Inflammatory macrophage treated with lipopolysaccharide for 1 hour (primary cell): Measurements from ENCODE around the gene TMA7.
"Not testable (repeated sequence)": the region's sequence is repeated elsewhere in the genome, so short reads cannot be mapped to it uniquely, and the experiment has no call there.

Experiments used
- DNase-seq, 2 donors: peaks; one replicate each; pipeline ENCODE4 v3.0.0-alpha.2; 2020 to 2022

The TMA7 gene

DNA sequence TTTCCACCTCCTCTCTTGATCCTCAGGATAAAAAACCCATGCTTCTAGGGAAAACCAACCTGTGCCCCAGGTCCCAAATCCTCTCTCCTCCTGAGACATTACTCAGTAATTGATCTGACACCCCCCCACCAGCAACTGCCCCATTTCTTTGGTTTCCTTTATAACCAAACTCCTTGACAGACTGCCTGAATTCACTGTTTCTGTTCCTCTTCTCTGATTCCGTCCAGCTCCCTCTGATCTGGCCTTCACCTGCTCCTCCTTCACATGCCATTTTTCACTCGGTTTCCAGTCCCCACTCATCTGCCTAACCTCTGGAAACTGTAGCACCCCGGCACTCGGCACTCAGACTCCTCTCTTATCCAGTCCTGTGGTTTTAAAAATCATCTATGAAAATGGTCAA, 2.2 kb upstream of the TMA7 start:
- DNase-seq: no peak

DNA sequence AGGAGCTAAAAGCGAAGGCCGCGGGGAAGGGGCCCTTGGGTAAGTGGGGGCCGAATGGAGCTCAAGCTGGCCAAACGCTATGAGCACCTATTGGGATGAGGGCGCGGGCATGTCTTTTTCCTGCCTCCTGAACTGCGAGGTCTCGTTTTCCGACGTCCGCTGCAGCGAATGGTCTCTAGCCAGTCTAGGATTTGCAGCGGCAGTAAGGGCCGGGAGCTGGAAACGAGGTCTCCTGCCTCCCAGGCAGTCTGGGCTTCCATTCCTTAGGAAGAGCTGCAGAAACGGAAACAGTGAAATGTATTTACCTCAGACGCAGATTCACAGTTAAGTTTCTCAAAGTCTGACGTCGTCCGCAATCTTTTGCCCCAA, 517 bp downstream of the TMA7 start:
- no peak for DNase-seq

DNA sequence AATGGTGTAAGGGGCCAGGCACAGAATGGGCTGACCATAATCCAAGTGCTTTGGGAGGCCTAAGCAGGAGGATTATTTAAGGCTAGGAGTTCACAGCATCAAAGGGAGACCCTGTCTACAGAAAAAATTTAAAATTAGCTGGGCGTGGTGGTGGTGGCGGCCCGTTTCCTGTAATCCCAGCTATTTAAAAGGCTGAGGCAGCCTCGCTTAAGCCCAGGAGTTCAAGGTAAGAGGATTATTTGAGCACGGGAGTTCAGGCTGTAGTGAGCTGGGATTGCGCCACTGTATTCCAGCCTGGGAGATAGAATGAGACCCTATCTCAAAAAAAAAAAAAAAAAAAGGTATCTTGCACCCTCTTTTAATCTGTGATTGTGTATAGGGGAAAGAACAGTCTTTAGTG, 1.9 kb downstream of the TMA7 start:
- DNase-seq: no peak

DNA sequence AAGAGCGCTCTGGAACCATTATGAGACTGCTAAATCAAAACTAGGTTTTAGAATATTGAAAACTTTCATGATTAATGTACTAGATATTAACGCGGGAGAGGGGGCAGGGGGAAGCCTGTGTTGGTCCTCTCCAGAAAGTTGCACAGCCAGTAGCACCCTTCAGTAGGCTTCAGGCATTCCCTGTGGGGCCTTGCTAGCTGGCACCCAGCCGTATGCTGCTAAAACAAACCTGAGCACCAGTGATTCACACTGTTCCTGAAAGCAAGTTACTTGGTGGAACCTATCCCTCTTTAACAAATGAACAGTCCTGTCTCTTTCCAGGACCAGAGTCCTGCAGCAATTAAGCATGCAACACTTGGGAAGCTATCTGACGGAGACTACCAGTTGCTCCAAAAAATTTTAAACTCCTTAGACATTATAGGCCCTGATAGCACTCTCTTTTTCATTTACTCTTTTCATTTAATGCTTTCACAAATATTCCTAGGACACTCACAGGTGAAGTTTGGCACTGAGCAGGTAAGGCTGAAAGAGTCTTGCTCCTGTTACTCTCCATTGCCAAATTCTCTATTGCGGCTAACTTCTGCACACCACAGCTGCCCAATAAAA, 5.3 kb downstream of the TMA7 start:
- no peak for DNase-seq

DNA sequence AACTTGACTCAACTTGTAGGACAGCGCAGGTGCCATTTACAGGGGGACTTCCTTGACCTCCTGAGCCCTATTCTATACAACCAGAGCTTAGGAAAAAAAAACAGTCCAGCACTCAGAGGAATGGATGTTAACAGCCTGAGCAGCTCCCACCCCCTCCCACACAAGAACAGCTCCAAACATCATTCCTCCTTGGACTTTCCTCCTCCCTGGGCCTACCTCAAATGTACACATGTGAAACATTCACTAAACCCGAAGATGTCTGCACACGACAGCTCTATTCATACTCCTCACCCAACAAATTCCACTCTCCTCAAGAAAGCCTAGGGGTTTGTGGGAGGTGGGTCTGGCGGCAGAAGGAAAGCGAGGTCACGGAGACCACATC, 6.0 kb downstream of the TMA7 start:
- no peak for DNase-seq

DNA sequence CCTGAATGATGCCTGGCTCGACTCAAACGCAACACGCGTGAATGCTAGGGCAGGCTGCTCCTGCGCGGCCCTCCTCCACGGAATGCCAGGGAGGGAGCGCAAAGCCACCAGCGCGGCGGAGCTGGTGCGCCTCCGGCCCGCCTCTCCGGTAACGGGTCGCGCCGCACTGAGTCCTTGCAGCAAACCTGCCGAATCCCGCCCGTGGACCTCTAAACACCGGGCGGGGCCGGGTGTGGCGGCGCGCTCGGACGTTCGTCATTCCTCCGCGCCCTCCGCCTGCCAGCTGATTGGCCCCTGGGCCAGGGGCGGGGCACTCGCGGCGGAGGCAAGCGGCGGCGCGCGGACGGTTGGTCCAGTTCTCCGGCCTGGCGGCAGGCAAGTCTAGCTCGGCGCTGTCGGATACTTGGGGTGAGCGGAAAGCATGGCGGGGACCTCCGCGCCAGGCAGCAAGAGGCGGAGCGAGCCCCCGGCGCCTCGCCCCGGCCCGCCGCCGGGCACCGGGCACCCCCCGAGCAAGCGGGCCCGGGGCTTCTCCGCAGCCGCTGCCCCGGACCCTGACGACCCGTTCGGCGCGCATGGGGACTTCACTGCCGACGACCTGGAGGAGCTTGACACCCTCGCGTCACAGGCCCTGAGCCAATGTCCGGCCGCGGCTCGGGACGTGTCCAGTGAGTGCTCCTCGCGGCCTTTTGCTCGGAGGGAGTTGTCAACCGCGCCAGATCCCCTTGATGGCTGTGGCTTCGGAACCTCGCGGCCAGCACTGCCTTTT, 6.6 kb downstream of the TMA7 start, which contains the start of gene ATRIP:
TSS of gene ATRIP (plus strand) at position 313 of the 769 bp plus-strand sequence. CDS start at position 422, 109 bp downstream.
- DNase-seq: peak; percentile 80 to 92

DNA sequence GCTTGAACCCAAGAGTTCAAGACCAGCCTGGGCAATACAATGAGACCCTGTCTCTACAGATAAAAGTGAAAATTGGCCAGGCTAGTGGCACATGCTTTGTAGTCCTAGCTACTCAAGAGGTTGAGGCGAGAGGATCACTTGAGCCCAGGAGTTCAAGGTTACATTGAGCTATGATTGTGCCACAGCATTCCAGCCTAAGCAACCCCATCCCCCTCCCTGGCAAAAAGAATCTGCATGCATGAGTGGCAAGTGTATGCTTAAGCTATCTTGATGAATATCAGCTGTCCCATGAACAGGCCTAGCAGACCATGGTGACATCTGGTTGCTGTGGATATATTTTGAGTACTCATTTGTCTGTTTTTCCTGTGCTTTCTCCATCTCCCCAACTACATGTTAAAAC, 11.2 kb downstream of the TMA7 start:
- no peak for DNase-seq

DNA sequence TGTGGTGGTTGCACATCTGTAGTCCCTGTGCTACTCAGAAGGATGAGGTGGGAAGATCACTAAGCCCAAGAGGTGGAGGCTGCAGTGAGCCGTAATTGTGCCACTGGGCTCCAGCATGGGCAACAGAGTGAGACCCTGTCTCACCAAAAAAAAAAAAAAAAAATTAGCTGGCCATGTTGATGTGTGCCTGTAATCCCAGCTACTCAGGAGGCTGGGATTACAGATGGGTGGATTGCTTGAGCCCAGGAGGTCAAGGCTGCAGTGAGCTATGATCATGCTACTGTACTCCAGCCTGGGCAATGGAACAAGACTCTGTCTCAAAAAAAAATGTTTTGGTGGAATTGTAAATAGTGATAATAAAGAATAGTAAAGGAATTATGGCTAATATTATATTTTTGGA, 16.4 kb downstream of the TMA7 start:
- DNase-seq: no peak

DNA sequence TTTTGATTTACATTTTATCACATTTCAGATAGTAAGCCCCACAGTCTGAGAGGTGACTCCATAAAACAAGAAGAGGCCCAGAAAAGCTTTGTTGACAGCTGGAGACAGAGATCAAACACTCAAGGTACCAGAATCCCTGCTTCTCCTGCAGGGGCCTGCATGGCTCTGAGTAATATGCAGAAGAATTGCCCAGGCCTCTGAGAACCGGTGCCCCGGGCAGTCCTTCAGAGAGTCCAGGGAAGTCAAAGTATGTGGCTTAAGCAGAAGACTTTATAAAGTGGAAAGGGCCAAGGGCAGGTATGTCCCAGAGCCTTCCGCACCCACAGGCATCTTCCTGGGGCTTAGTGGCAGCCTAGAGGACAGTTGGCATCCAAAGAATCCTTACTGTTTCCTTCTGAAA, 19.3 kb downstream of the TMA7 start:
- DNase-seq: no peak

DNA sequence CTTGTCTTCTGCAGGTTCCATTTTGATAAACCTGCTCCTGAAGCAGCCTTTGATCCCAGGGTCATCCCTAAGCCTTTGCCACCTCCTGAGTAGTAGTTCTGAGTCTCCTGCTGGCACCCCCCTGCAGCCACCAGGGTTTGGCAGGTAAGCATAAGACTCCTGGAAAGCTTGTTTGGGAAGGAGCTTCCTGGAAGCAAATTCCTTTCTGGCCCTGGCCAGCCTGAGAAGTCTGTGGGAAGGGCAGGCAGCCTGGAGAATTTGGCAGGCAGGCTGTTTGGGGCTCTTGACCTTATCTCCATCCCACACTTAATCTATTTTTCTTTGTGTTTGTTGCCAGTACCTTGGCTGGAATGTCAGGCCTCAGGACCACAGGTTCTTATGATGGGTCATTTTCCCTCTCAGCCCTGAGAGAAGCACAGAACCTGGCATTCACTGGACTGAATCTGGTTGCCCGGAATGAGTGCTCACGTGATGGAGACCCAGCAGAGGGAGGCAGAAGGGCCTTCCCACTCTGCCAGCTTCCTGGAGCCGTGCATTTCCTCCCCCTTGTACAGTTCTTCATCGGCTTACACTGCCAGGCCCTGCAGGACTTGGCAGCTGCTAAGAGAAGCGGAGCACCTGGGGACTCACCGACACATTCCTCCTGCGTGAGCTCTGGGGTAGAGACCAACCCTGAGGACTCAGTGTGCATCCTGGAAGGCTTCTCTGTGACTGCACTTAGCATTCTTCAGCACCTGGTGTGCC, 19.9 kb downstream of the TMA7 start:
- no peak for DNase-seq

DNA sequence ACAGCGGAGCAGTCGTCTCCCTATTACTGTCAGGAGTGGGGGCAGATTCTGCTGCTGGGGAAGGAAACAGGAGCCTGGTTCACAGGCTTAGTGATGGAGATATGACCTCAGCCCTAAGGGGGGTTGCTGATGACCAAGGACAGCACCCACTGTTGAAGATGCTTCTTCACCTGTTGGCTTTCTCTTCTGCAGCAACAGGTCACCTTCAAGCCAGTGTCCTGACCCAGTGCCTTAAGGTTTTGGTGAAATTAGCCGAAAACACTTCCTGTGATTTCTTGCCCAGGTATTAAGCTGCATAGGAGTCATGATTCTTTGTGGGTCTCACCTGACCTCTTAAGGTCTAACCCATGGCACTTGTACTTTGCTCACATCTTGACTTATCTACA, 20.5 kb downstream of the TMA7 start:
- no peak for DNase-seq

DNA sequence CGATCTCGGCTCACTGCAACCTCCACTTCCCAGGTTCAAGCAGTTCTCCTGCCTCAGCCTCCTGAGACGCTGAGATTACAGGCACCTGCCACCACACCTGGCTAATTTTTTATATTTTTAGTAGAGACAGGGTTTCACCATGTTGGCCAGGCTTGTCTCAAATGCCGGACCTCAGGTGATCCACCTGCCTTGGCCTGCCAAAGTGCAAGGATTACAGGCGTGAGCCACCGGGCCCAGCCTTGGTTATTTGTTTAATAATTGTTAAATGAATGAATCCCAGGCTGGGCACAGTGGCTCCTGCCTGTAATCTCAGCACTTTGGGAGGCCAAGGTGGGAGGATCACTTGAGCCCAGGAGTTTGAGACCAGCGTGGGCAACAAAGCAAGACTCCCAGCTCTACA, 21.7 kb downstream of the TMA7 start:
- DNase-seq: not testable (repeated sequence)

DNA sequence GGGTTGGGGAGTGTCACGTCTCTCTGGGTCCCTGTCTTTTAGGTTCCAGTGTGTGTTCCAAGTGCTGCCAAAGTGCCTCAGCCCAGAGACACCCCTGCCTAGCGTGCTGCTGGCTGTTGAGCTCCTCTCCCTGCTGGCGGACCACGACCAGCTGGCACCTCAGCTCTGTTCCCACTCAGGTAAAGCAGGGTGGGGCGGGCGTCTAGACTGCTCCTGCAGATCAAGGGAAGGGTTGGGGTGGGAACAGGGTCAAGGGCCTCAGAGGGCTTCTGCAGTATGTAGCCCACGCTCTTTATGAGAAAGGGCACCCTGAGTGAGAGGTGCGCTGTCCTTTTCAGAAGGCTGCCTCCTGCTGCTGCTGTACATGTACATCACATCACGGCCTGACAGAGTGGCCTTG, 23.6 kb downstream of the TMA7 start:
- no peak for DNase-seq

DNA sequence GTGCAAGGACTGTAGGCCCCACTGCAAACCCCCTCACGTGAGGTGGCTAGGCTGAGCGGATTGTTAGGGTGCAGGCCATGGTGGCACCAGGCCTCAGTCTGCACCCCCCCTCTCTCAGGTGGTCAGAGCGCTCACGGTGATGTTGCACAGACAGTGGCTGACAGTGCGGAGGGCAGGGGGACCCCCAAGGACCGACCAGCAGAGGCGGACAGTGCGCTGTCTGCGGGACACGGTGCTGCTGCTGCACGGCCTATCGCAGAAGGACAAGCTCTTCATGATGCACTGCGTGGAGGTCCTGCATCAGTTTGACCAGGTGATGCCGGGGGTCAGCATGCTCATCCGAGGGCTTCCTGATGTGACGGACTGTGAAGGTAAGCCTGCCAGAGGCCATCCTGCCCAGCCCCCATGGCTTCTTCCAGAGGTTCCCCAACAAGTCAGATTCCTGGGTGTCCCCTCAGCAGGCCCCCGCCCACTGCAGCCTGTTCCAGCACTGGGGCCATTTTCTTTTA, 24.7 kb downstream of the TMA7 start:
- no peak for DNase-seq

DNA sequence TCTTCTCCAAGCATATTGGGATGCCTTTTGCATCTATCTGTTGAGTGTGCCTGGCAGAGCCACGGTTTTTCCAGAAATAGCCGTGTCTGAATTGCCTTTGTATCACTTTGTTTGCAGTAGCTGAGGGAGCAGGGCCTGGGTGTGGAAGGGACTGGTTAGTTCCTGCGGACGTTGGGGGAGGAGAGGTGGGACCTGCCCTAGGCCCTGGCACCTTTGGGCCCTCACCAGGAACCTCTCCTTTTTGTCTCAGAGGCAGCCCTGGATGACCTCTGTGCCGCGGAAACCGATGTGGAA, 25.1 kb downstream of the TMA7 start:
- DNase-seq: no peak

DNA sequence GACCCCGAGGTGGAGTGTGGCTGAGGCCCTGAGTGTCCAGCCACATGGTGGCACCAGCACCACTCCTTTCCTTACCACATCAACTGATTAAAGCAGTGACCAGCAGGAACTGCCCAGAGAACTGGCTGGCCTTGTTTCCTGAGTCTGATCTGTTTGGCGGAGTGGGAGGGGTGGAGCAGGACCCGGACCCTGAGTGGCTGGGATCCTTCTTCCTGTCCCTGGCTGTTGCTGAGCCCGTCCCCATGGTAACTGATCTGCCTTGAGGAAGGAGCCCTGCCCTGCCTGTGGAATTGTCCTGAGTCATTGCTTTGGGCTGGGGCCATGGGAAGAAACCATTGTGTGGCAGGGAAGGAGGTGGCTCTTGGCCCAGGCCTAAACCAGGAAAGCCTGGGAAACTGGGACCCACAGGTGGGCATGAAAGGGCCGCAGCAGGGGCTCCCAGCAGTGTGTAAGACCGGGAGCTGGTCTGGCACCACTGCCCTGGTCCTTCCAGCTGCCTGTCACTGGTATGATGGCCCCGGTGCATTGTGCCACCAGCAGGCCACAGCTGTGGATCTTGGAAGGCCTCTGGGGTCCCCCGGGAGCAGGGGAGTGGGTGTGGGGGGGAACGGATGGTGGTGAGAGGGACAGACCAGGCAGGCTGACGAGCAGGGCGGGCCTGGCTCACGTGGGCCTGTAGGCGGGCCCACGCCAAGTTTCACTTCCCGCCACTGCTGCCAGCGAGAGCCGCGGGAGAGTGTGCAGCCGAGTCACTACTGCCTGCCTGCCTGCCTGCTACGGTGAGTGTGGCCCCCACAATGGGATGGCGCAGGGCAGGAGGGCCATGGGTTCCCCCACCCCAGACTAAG, 25.7 kb downstream of the TMA7 start:
- DNase-seq: peak; percentile 98 to 99

DNA sequence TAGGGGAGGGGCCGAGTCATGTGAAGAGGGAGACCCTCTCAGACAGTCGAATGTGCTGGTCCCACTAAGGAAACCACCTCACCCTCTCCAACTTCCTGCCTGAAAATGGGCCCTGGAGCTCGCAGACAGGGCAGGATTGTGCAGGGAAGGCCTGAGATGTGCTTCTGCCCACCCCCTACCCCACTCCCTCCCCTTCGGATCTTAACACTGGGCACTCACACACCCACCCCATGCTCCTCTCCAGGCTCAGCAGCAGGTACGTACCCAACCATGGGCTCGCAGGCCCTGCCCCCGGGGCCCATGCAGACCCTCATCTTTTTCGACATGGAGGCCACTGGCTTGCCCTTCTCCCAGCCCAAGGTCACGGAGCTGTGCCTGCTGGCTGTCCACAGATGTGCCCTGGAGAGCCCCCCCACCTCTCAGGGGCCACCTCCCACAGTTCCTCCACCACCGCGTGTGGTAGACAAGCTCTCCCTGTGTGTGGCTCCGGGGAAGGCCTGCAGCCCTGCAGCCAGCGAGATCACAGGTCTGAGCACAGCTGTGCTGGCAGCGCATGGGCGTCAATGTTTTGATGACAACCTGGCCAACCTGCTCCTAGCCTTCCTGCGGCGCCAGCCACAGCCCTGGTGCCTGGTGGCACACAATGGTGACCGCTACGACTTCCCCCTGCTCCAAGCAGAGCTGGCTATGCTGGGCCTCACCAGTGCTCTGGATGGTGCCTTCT, 26.5 kb downstream of the TMA7 start:
- peak in 1 of 2 donors; percentile 12 for DNase-seq

DNA sequence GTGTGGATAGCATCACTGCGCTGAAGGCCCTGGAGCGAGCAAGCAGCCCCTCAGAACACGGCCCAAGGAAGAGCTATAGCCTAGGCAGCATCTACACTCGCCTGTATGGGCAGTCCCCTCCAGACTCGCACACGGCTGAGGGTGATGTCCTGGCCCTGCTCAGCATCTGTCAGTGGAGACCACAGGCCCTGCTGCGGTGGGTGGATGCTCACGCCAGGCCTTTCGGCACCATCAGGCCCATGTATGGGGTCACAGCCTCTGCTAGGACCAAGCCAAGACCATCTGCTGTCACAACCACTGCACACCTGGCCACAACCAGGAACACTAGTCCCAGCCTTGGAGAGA, 27.0 kb downstream of the TMA7 start:
- no peak for DNase-seq

DNA sequence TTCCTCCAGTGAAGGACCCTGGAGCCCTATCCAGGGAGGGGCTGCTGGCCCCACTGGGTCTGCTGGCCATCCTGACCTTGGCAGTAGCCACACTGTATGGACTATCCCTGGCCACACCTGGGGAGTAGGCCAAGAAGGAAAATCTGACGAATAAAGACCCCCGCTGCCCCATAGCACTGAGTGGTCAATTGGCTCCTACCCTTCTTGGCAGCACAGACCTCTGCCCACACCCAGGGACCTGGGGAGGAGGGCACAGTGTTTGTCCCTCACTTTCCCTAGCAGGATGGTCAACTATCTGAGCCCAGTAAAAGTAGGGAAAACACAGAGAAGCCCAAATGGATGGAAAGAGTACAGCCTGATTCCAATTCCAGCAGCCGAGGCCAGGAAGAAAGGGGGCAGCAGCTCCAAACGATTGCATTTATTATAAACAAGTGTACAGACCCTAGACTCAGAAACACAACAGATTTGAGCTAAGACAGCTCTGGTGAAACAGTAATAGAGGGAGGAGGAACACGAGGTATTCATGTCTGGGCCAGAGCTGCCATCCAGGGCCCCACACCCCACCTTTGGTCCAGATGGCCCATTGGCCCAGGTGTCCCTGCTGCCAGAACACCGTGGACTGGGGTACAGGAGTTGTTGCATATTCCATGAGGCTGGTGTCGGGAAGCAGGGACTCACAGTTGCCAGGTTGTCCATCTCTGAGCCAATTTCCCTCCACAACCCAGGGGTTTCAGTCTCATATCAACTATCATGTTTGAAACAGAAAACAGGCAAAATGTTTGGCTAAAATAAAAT, 27.6 kb downstream of the TMA7 start:
- DNase-seq: no peak

DNA sequence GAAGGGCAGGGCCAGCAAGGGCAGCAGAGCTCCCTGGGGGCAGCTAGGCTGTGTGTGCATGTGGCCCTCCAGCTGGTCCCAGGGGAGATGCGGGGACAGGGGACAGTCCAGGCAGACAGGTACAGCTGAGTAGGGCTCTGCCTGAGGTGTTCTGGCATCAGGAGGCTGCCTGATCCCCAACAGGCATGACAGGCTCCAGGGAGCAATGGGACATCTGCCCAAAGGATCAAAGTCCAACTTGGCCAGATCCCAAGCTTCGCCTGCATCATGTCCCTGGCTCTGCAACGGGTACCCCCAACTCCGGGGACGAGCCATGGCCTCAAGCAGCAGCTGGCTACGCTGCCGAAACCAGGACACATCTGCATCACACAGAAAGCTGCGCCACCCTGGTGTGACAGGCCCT, 28.3 kb downstream of the TMA7 start:
- no peak for DNase-seq

DNA sequence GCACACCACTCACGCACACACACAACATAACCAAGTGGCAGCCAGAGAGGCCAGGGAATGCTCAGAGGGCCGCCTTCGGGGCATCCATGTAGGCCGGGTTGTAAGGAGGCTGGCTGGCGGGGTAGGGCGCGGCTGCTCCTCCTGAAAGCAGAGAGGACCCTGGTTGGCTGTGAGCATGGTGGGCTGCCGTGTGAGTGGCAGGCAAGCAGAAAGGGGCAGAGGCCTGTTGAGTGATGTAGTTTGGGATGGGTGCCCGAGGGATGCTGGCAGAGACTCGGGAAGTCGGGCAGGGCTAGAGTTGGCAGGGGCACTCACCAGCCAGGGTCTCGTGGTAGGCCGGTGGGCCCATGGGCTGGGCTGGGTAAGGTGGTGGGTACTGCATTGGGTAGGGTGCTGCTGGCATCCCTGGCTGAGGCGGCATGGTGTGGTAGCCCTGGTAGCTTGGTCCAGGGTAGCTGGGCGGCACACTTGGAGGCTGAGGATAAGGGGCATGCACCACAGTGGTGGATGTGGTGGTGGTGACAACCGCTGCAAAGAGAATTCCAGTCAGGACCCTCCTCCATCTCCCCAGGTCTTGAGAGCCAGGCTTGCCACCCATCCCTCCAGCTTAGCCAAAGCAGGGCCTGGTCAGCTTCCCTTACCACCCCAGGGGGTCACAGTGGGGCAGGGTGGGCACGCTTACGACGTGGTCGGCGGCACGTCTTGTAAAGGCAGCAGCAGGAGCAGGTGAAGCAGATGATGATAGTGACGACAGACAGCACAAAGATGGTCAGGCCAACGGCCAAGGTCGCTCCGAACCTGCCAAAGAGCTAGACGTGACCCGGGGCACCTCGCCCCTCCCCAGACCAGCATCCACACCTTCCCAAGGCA, 29.2 kb downstream of the TMA7 start:
- DNase-seq: no peak
